Adrenal gland (tissue), 12 donors: ENCODE results near the gene AMBP. TPM values are rescaled to one million over a fixed set of nuclear protein-coding genes. Genes with fewer than 3 reads are reported as not detected.

Experiments used
- DNase-seq, 7 donors: peaks; one replicate each; pipeline ENCODE4 v3.0.0-alpha.2; 2019 to 2020
- H3K27ac ChIP-seq, 5 donors: fragments of 200-600 bp; sonication (generic) in 4 of 5; 1 replicate in 3 of 5; 2 replicates in 2 of 5; pipeline versions ENCODE4 v1.5.1 to v1.8.0; 2016 to 2020; ENCODE audit warnings: mild to moderate bottlenecking in 1 of 5
- H3K27me3 ChIP-seq: fragments of 200-600 bp; 2 replicates; pipeline ENCODE4 v1.8.0; 2021
- H3K36me3 ChIP-seq, 2 donors: fragments of 200-600 bp; replicated peaks in 1 of 2; 1 replicate in 1 of 2; 2 replicates in 1 of 2; pipeline versions ENCODE4 v1.5.1 to v1.8.0; 2018 to 2022
- H3K4me1 ChIP-seq, 2 donors: fragments of 200-600 bp; replicated peaks in 1 of 2; 1 replicate in 1 of 2; 2 replicates in 1 of 2; pipeline versions ENCODE4 v1.5.1 to v1.8.0; 2018 to 2021
- H3K4me3 ChIP-seq, 4 donors: fragments of 200-600 bp; sonication (generic) in 3 of 4; one replicate each; pipeline ENCODE4 v1.5.1; 2016 to 2018
- H3K9me3 ChIP-seq, 3 donors: fragments of 200-600 bp; sonication (generic) in 1 of 3; replicated peaks in 1 of 3; 1 replicate in 2 of 3; 2 replicates in 1 of 3; pipeline versions ENCODE4 v1.5.1 to v1.8.0; 2016 to 2021
- CTCF ChIP-seq, 6 experiments: fragments of 450-650 bp in 4 of 6; fragments of 200-600 bp in 2 of 6; sonication (generic) in 1 of 6; IDR thresholded peaks; 1 replicate in 5 of 6; 2 replicates in 1 of 6; pipeline versions ENCODE4 v1.5.1 to v1.8.0; 2016 to 2021; ENCODE audit warnings: antibody characterized with exemption in 6 of 6, mild to moderate bottlenecking in 2 of 6, moderate library complexity in 1 of 6
- POLR2A ChIP-seq, 2 donors: fragments of 450-650 bp; IDR thresholded peaks; one replicate each; pipeline ENCODE4 v1.6.1; 2017; ENCODE audit warnings: antibody characterized with exemption in 2 of 2, mild to moderate bottlenecking in 2 of 2, moderate library complexity in 1 of 2
- WGBS, 4 donors: extraction: QIAGEN DNeasy Blood & Tissue Kit in 2 of 4; methylation state at CpG; one replicate each; pipeline versions ENCODE4 v1.1.5 to v1.1.7; 2013 to 2017; 5-methylcytosine and 5-hydroxymethylcytosine counted together
- intact Hi-C, 2 donors: fragments of 100-400 bp; cut with DNase I; formaldehyde crosslinking; loops; one replicate each; pipeline versions ENCODE4 v1.14.1 to v1.15.0; 2022 to 2023
- polyA plus RNA-seq, 3 donors: library from polyadenylated mRNA; stranded (reverse); fragments of 200-250 nt in 2 of 3; fragments of 350-450 nt in 1 of 3; fragmentation: Illumina TruSeq in 1 of 3; extraction: RNeasy Lipid Tissue Mini Kit (QIAGEN cat#74804) in 1 of 3; gene quantifications; one replicate each; pipeline ENCODE4 v1.2.3, GENCODE V29; 2013 to 2014
- total RNA-seq, 9 donors: library from RNA; depleted of rRNA in 4 of 9; stranded (reverse); fragments of >200 nt in 4 of 9; fragments of 120-200 nt in 1 of 9; fragmentation: NEBNext Ultra II Directional in 1 of 9; extraction: Animal tissue kit (Norgen Biotek cat#: 25700) in 1 of 9; gene quantifications; one replicate each; pipeline versions ENCODE4 v1.1.0 to v1.2.4, GENCODE V29; 2013 to 2023
- donor health status: healthy with polysubstance abuse.
- donor health status: Bipolar disorder and iron deficiency.
- donor health status: DM: yes; HTN: yes; CAD: no.
- donor health status: DM: no; HTN: no; CAD: no.
- donor health status: DM: no; HTN: no; CAD: no.
- donor health status: DM: yes; HTN: yes; CAD: no.

Gene AMBP
- total and polyA plus RNA-seq, 12 donors, result 0.17 to 2.8 (median 0.44) TPM; not detected in 5

GRCh38 chr9:114122136-114123027, 44.3 kb upstream of the AMBP start:
- H3K4me3 ChIP-seq, result no peak overlapping the region
- no peaks in the 10 kb centered on the region for H3K4me1 ChIP-seq
- intact Hi-C loops, result no loop called here
- peaks cover 6% of the 10 kb centered on the region for H3K27me3 ChIP-seq
- 88 to 96% (median 90%) methylated on average over 5 to 9 of the region's 9 CpGs for WGBS, 4 donors
- DNase-seq, result no peak
- H3K9me3 ChIP-seq, result no peaks in the 10 kb centered on the region
- no peaks in the 10 kb centered on the region for H3K36me3 ChIP-seq
- no peak overlapping the region for H3K27ac ChIP-seq
- no peak for TF ChIP-seq CTCF (IDR thresholded peaks at IDR 0.05)
- TF ChIP-seq POLR2A (IDR thresholded peaks at IDR 0.05), result no peak

- no peak for TF ChIP-seq POLR2A (IDR thresholded peaks at IDR 0.05)
- no peak for TF ChIP-seq CTCF (IDR thresholded peaks at IDR 0.05)
- WGBS, 4 donors, result 74 to 83% (median 77%) methylated on average over 10 to 16 of the region's 16 CpGs
- H3K4me3 ChIP-seq, result no peak overlapping the region
- peaks cover 6% of the 10 kb centered on the region for H3K27me3 ChIP-seq
- no peak for DNase-seq
- no peak overlapping the region for H3K27ac ChIP-seq
- H3K4me1 ChIP-seq, result no peaks in the 10 kb centered on the region
- H3K9me3 ChIP-seq, result no peaks in the 10 kb centered on the region
- H3K36me3 ChIP-seq, result no peaks in the 10 kb centered on the region
- intact Hi-C loops, result no loop called here
These were observed 43.4 kb upstream of the AMBP start for GRCh38 chr9:114121227-114122135.

- Histone ChIP-seq H3K4me1 (no peaks in the 10 kb centered on the region), H3K36me3 (no peaks in the 10 kb centered on the region), H3K9me3 (no peaks in the 10 kb centered on the region), H3K27me3 (peaks cover 12% of the 10 kb centered on the region), H3K27ac (no peak overlapping the region), H3K4me3 (no peak overlapping the region)
- DNase-seq, result no peak
- TF ChIP-seq POLR2A (IDR thresholded peaks at IDR 0.05) (no peak), CTCF (IDR thresholded peaks at IDR 0.05) (no peak)
- 65 to 71% (median 69%) methylated on average over 4 of the region's 4 CpGs for WGBS, 4 donors
- intact Hi-C loops, result no loop called here
These were observed 42.3 kb upstream of the AMBP start for GRCh38 chr9:114120192-114121014.
